Measurements from ENCODE around the gene TOB1. TPM values are rescaled to one million over a fixed set of nuclear protein-coding genes. Genes with fewer than 3 reads are reported as not detected.

TOB1 gene
- total RNA-seq, 1 experiment from 2014 or later: 86.0 TPM

GRCh38 chr17:50837286-50837979, 28.7 kb downstream of the TOB1 start:
- H3K4me2 ChIP-seq (ENCODE audit: low read length): no peak overlapping the region
- ChIA-PET RAD21 (ENCODE audit: low non-redundant PET in 1 of 2, low total read pairs in 2 of 2, uncharacterized antibody in 2 of 2, unreplicated experiment in 2 of 2) (no interaction called here), POLR2A (no interaction called here), CTCF (interaction anchor here (1.9 kb wide), 1 partner anchor 54 kb away, joined by 6 read pairs; no protein-coding TSS in a partner anchor)
- no peak overlapping the region for H3K27ac ChIP-seq (ENCODE audit: low read depth, low read length)
- no peak overlapping the region for H3K9ac ChIP-seq (ENCODE audit: low read length)
- no peak overlapping the region for H2AFZ ChIP-seq (ENCODE audit: low read depth, low read length, poor library complexity, severe bottlenecking)
- H3K4me1 ChIP-seq (ENCODE audit: control insufficient read depth in 1 of 2, insufficient read depth in 2 of 2, low read length in 2 of 2): peaks cover 0 to 6% of the 10 kb centered on the region in 2 experiments; a peak in 1 of 4 replicates
- no peak for ATAC-seq
- H4K20me1 ChIP-seq (ENCODE audit: insufficient read depth): no peaks in the 10 kb centered on the region
- H3K36me3 ChIP-seq (ENCODE audit: control insufficient read depth in 1 of 2, insufficient read depth in 2 of 2, low read length in 2 of 2): no peaks in the 10 kb centered on the region
- no peak for TF ChIP-seq POLR2A (IDR thresholded peaks at IDR 0.05; ENCODE audit: borderline replicate concordance, extremely low read depth, insufficient read depth, insufficient read length)
- TF ChIP-seq CEBPB (IDR thresholded peaks at IDR 0.05; ENCODE audit: low read depth): no peak
- TF ChIP-seq TCF7L2 (IDR thresholded peaks at IDR 0.05; ENCODE audit: borderline replicate concordance, extremely low read depth, insufficient read depth, insufficient read length): no peak
- no peak for TF ChIP-seq ATF3 (IDR thresholded peaks at IDR 0.05)
- no peak for TF ChIP-seq JUND (IDR thresholded peaks at IDR 0.05)
- TF ChIP-seq RAD21 (IDR thresholded peaks at IDR 0.05; ENCODE audit: low read depth): no peak
- TF ChIP-seq, protein P1, sequence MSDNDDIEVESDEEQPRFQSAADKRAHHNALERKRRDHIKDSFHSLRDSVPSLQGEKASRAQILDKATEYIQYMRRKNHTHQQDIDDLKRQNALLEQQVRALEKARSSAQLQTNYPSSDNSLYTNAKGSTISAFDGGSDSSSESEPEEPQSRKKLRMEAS (IDR thresholded peaks at IDR 0.05): no peak
- no peak for TF ChIP-seq EGR1 (IDR thresholded peaks at IDR 0.05; ENCODE audit: low read depth)
- no peak for TF ChIP-seq CBX3 (IDR thresholded peaks at IDR 0.05; ENCODE audit: low read depth)
- TF ChIP-seq SIN3A (IDR thresholded peaks at IDR 0.05; ENCODE audit: low read depth): no peak
- TF ChIP-seq, protein P2, sequence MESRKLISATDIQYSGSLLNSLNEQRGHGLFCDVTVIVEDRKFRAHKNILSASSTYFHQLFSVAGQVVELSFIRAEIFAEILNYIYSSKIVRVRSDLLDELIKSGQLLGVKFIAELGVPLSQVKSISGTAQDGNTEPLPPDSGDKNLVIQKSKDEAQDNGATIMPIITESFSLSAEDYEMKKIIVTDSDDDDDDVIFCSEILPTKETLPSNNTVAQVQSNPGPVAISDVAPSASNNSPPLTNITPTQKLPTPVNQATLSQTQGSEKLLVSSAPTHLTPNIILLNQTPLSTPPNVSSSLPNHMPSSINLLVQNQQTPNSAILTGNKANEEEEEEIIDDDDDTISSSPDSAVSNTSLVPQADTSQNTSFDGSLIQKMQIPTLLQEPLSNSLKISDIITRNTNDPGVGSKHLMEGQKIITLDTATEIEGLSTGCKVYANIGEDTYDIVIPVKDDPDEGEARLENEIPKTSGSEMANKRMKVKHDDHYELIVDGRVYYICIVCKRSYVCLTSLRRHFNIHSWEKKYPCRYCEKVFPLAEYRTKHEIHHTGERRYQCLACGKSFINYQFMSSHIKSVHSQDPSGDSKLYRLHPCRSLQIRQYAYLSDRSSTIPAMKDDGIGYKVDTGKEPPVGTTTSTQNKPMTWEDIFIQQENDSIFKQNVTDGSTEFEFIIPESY (IDR thresholded peaks at IDR 0.05; ENCODE audit: extremely low read depth, insufficient replicate concordance, low read length): no peak
- no peak for TF ChIP-seq SRF (IDR thresholded peaks at IDR 0.05; ENCODE audit: low read depth)
- TF ChIP-seq CTCF (IDR thresholded peaks at IDR 0.05 in 2 of 3, conservative IDR thresholded peaks at IDR 0.05 in 1 of 3; ENCODE audit: borderline replicate concordance in 1 of 3, insufficient read depth in 1 of 3, low read depth in 2 of 3, low read length in 2 of 3): no peak
- no peak for TF ChIP-seq POLR2AphosphoS5 (IDR thresholded peaks at IDR 0.05; ENCODE audit: low read depth, low read length)
- no peak for TF ChIP-seq ZFX (IDR thresholded peaks at IDR 0.05)
- TF ChIP-seq EZH2 (IDR thresholded peaks at IDR 0.05): no peak
- TF ChIP-seq EZH2phosphoT487 (IDR thresholded peaks at IDR 0.05; ENCODE audit: borderline replicate concordance): no peak
- H3K4me3 ChIP-seq (replicated peaks in 1 of 2; ENCODE audit: low read depth in 1 of 2, low read length in 2 of 2): no peak overlapping the region
- H3K27me3 ChIP-seq (ENCODE audit: insufficient read depth, low read length): no peaks in the 10 kb centered on the region
- no peaks in the 10 kb centered on the region for H3K9me2 ChIP-seq (ENCODE audit: insufficient read depth)
- no peaks in the 10 kb centered on the region for H3K79me2 ChIP-seq (ENCODE audit: insufficient read depth, low read length)
- no TSS peak for BruUV-seq (replicated peaks)
- H3K9me3 ChIP-seq (ENCODE audit: control insufficient read depth in 1 of 2, insufficient read depth in 1 of 2, low read depth in 1 of 2, low read length in 2 of 2): no peaks in the 10 kb centered on the region
- intact Hi-C loops (cut with micrococcal nuclease): no loop called here
- no peak for DNase-seq (ENCODE audit: low read depth, low spot score)
